GM12864 (cell line): Measurements from ENCODE around the gene PARD6A.

Experiments
- DNase-seq: peaks from one replicate; pipeline ENCODE4 v3.0.0-alpha.2; 2011; ENCODE audit warnings: low read depth
- H3K4me3 ChIP-seq: 2 replicates; pipeline ENCODE4 v1.5.1; 2011; ENCODE audit warnings: mild to moderate bottlenecking, low read depth, low read length, control low read depth
- CTCF ChIP-seq: IDR thresholded peaks from 2 replicates; pipeline ENCODE4 v1.5.1; 2011; ENCODE audit warnings: low read depth, mild to moderate bottlenecking, moderate library complexity, low read length, control low read depth, inconsistent platforms; ENCODE audit errors: missing control alignments

Gene PARD6A

GRCh38 chr16:67653128-67653788, 7.5 kb upstream of the PARD6A start:
- no peak for DNase-seq
- TF ChIP-seq CTCF: no peak
- no peak overlapping the region for H3K4me3 ChIP-seq

DNA sequence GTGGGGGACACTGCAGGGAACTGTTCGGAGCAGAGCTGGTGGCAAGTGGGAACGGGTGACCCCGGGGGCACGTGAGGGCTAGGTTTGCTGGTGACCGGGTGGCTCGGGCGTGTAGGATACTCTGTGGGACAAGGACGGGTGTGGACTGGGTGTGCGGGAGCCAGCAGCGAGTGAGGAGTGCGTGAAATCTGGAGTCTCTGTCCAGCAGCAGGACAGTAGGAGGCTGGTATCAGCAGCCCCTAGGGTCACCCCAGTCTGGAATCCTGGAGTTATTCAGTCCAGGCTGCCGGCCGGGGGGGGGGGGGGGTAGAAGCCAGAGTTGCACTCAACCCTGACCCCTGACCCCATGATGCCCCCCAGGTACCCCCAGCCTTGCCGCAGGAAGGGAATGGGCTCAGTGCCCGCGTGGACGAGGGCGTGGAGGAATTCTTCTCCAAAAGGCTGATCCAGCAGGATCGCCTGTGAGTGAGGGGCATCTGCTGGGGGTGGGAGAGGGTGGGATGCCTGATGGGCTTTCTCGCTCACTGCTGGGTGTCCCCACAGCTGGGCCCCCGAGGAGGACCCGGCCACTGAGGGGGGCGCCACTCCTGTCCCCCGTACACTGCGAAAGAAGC, 6.9 kb upstream of the PARD6A start:
- no peak overlapping the region for H3K4me3 ChIP-seq
- no peak for TF ChIP-seq CTCF
- DNase-seq: no peak

DNA sequence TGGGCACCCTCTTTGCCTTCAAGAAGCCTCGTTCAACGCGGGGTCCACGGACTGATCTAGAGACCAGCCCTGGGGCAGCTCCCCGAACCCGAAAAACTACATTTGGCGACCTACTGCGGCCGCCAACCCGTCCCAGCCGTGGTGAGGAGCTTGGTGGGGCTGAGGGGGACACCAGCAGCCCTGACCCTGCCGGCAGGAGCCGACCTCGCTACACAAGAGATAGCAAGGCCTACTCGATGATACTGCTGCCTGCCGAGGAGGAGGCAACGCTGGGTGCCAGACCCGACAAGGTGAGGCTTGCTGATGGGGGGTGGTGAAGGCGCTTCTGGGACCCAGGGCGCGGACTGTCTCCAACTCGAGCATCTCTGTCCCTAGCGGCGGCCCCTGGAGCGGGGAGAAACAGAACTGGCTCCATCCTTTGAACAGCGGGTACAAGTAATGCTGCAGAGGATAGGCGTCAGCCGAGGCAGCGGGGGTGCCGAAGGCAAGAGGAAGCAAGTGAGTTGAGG, 6.3 kb upstream of the PARD6A start:
- TF ChIP-seq CTCF: no peak

DNA sequence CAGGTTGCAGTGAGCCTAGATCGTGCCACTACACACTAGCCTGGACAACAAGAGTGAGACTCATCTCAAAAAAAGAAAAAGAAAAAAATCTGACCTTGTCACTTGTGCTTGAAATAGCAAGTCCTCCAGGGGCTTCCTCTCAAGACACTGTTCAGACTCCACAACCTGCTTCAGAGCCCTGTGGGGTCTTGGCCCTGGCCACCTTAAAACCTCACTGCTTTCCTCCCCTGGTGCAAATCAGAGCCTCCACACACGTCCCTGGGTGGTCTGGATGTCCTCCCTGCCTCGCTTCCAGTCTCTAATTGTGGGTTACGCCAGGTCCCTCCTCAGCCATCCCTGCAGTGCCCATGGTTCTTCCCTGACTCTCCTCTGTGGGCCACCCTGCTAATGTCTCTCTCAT, 5.4 kb upstream of the PARD6A start:
- DNase-seq: no peak
- H3K4me3 ChIP-seq: no peak overlapping the region
- TF ChIP-seq CTCF: no peak

More for the DNA sequence above, 6.3 kb upstream of the PARD6A start:
- H3K4me3 ChIP-seq: no peak overlapping the region
- no peak for DNase-seq

DNA sequence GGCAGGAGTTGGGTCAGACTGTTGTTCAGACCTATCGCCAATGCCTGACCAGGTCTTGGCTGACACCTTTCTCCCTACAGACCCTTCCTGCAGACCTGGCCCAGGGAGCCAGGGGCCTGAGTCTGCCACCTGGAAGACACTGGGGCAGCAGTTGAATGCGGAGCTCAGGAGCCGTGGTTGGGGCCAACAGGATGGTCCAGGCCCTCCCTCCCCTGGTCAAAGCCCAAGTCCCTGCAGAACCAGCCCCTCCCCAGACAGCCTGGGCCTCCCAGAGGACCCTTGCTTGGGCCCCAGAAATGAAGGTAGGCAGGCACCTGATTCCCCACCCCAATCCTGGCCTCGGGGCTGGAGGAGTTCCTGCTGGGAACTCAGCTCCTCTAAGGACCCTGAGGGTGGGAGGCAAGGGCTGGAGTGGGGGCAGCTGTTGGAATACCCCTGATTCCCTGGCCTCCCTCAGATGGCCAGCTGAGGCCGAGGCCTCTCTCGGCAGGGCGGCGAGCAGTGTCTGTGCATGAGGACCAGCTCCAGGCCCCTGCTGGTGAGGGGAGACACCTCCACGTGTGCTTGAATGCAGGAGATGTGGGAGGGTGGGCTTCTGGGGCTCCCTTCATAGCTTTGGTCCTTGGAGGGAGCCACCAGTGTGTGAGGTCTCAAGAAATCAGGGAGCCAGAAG, 4.3 kb upstream of the PARD6A start:
- no peak for DNase-seq
- no peak overlapping the region for H3K4me3 ChIP-seq
- TF ChIP-seq CTCF: no peak

DNA sequence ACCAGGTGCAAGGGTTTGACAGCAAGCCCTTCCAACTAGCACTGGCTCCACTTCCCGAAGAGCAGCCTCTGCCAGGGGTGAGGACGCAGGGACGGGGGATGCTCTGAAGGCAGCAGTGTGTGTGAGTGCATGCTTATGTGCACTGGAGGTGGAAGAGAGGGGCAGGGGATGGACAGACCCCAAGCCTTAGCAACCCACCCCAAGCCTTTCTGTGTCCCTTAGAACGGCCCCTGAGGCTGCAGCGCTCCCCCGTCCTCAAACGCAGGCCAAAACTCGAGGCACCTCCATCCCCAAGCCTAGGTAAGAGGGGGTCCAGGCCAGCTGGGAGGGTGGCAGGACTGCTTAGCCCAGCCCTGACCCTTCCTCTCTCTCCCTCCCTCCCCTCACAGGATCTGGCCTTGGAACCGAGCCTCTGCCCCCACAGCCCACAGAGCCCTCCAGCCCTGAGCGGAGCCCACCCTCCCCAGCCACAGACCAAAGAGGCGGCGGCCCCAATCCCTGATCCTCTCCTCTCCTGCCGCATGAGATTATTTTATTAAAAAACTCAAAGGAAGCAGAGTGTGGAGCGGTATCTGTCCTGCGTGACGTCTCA, 3.6 kb upstream of the PARD6A start:
- DNase-seq: no peak
- no peak for TF ChIP-seq CTCF
- no peak overlapping the region for H3K4me3 ChIP-seq
